Measurements from ENCODE around the gene XYLT1. TPM values are rescaled to one million over a fixed set of nuclear protein-coding genes. Genes with fewer than 3 reads are reported as not detected.

The XYLT1 gene
- total and polyA plus RNA-seq, 2 experiments from 2014 or later: 4.5 to 26.3 TPM

DNA sequence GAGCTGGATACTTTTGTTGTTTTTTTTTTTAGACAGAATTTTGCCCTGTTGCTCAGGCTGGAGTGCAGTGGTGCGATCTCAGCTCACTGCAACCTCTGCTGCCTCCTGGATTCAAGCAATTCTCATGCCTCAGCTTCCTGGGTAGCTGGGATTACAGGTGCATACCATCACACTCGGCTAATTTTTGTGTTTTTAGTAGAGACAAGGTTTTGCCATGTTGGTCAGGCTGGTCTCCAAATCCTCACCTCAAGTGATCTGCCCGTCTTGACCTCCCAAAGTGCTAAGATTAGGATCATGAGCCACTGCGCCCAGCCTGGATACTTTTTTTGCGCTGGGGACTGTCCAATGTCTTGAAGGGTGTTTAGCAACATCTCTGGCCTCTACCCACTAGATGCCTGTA is 32.6 kb upstream of the XYLT1 start:
- Histone ChIP-seq H3K9me2 (ENCODE audit: insufficient read depth) (no peaks in the 10 kb centered on the region), H3K4me3 (no peak overlapping the region), H3K36me3 (ENCODE audit: low read depth) (no peaks in the 10 kb centered on the region), H3K79me2 (ENCODE audit: insufficient read depth) (no peaks in the 10 kb centered on the region), H3K27me3 (replicated peaks; ENCODE audit: insufficient read depth) (no peaks in the 10 kb centered on the region), H3K4me1 (ENCODE audit: insufficient read depth) (no peaks in the 10 kb centered on the region), H3K4me2 (ENCODE audit: unreplicated experiment) (no peak overlapping the region), H3K27ac (no peak overlapping the region), H3K9ac (no peak overlapping the region), H2AFZ (no peak overlapping the region), H3F3A (ENCODE audit: insufficient read depth) (0 out of 2 replicates have a peak, but pooled peaks cover under 1% of the 10 kb centered on the region), H3K9me3 (ENCODE audit: low read depth) (no peaks in the 10 kb centered on the region), H4K20me1 (ENCODE audit: insufficient read depth) (no peaks in the 10 kb centered on the region)
- DNase-seq: no peak
- 93 to 95% methylated on average over 5 of the region's 5 CpGs for WGBS, 2 experiments (ENCODE audit: low coverage in 1 of 2, low lambda C conversion rate in 2 of 2, missing lambda C conversion rate in 2 of 2)
- in situ Hi-C loops (cut with MboI): no loop called here
- no peak for TF ChIP-seq EZH2 (IDR thresholded peaks at IDR 0.05; ENCODE audit: insufficient read depth, poor library complexity, severe bottlenecking)
- no peak for TF ChIP-seq EZH2phosphoT487 (IDR thresholded peaks at IDR 0.05; ENCODE audit: insufficient read depth, low read depth)

GRCh38 chr16:17501321-17501720 is 30.6 kb upstream of the XYLT1 start:
- Histone ChIP-seq H3K4me1 (ENCODE audit: insufficient read depth) (peaks cover 14% of the 10 kb centered on the region), H3K27me3 (replicated peaks; ENCODE audit: insufficient read depth) (no peaks in the 10 kb centered on the region), H2AFZ (no peak overlapping the region), H3K36me3 (ENCODE audit: low read depth) (no peaks in the 10 kb centered on the region), H3K9me2 (ENCODE audit: insufficient read depth) (no peaks in the 10 kb centered on the region), H3F3A (ENCODE audit: insufficient read depth) (peaks cover 14% of the 10 kb centered on the region; the same call in 1 of the 2 replicates), H4K20me1 (ENCODE audit: insufficient read depth) (no peaks in the 10 kb centered on the region), H3K4me2 (ENCODE audit: unreplicated experiment) (no peak overlapping the region), H3K27ac (no peak overlapping the region), H3K9ac (no peak overlapping the region), H3K79me2 (ENCODE audit: insufficient read depth) (no peaks in the 10 kb centered on the region), H3K9me3 (ENCODE audit: low read depth) (no peaks in the 10 kb centered on the region), H3K4me3 (no peak overlapping the region)
- 81 to 83% methylated on average over 9 of the region's 9 CpGs for WGBS, 2 experiments (ENCODE audit: low coverage in 1 of 2, low lambda C conversion rate in 2 of 2, missing lambda C conversion rate in 2 of 2)
- TF ChIP-seq EZH2 (IDR thresholded peaks at IDR 0.05; ENCODE audit: insufficient read depth, poor library complexity, severe bottlenecking) (no peak), EZH2phosphoT487 (IDR thresholded peaks at IDR 0.05; ENCODE audit: insufficient read depth, low read depth) (no peak)
- DNase-seq: no peak
- in situ Hi-C loops (cut with MboI): no loop called here

DNA sequence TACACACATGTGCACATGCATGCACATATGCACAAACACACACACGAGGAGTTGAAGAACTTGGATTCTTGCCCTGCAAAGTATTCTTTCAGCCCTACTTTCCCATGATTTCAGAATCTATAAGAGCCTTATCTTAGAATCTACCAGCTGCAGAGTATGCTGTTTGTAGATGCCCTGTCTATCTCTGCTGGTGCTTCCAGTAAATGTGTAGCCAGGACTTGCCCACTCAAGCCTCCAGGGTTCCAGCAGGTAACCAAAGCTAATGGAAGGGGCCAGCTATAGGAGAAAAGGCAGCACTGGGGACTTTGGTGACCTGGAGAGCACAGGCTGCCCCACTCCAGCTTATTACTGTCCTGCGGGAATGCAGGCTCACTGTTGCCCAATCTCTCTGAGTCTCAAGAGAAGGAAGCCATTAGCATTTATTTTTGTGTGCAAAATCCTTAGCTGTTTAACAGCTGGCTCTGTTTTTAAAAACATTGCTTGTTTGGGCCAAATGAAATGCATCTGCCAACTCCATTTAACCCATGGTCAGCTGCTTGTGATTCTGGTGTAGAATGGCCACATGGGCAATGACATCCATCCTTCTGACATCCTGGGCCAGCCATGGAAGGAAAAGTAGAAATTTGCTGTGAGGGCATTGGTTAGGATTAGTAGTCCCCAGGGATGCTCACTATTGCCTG is 28.6 kb upstream of the XYLT1 start:
- no peaks in the 10 kb centered on the region for H3K36me3 ChIP-seq (ENCODE audit: low read depth)
- in situ Hi-C loops (cut with MboI): loop anchor here (25.0 kb wide), 1 partner anchor 88 kb away; no protein-coding TSS in a partner anchor
- no peak overlapping the region for H2AFZ ChIP-seq
- H3K4me1 ChIP-seq (ENCODE audit: insufficient read depth): peaks cover 14% of the 10 kb centered on the region
- H3K79me2 ChIP-seq (ENCODE audit: insufficient read depth): no peaks in the 10 kb centered on the region
- H3K9me2 ChIP-seq (ENCODE audit: insufficient read depth): no peaks in the 10 kb centered on the region
- no peak overlapping the region for H3K27ac ChIP-seq
- no peaks in the 10 kb centered on the region for H4K20me1 ChIP-seq (ENCODE audit: insufficient read depth)
- no peak overlapping the region for H3K9ac ChIP-seq
- no peak for TF ChIP-seq EZH2phosphoT487 (IDR thresholded peaks at IDR 0.05; ENCODE audit: insufficient read depth, low read depth)
- TF ChIP-seq EZH2 (IDR thresholded peaks at IDR 0.05; ENCODE audit: insufficient read depth, poor library complexity, severe bottlenecking): no peak
- no peak overlapping the region for H3K4me3 ChIP-seq
- no peaks in the 10 kb centered on the region for H3K27me3 ChIP-seq (replicated peaks; ENCODE audit: insufficient read depth)
- 59% methylated on average over 2 of the region's 2 CpGs for WGBS, 2 experiments (ENCODE audit: low coverage in 1 of 2, low lambda C conversion rate in 2 of 2, missing lambda C conversion rate in 2 of 2)
- H3K4me2 ChIP-seq (ENCODE audit: unreplicated experiment): no peak overlapping the region
- H3F3A ChIP-seq (ENCODE audit: insufficient read depth): peaks cover 14% of the 10 kb centered on the region; the same call in 1 of the 2 replicates
- peak; percentile 36 for DNase-seq
- H3K9me3 ChIP-seq (ENCODE audit: low read depth): no peaks in the 10 kb centered on the region

- Histone ChIP-seq H3F3A (ENCODE audit: insufficient read depth) (peaks cover 14% of the 10 kb centered on the region; the same call in 1 of the 2 replicates), H3K27me3 (replicated peaks; ENCODE audit: insufficient read depth) (no peaks in the 10 kb centered on the region), H3K9ac (no peak overlapping the region), H3K27ac (no peak overlapping the region), H4K20me1 (ENCODE audit: insufficient read depth) (no peaks in the 10 kb centered on the region), H3K4me2 (ENCODE audit: unreplicated experiment) (no peak overlapping the region), H3K79me2 (ENCODE audit: insufficient read depth) (no peaks in the 10 kb centered on the region), H3K9me2 (ENCODE audit: insufficient read depth) (no peaks in the 10 kb centered on the region), H2AFZ (no peak overlapping the region), H3K36me3 (ENCODE audit: low read depth) (no peaks in the 10 kb centered on the region), H3K9me3 (ENCODE audit: low read depth) (no peaks in the 10 kb centered on the region), H3K4me3 (no peak overlapping the region), H3K4me1 (ENCODE audit: insufficient read depth) (peaks cover 14% of the 10 kb centered on the region)
- in situ Hi-C loops (cut with MboI): loop anchor here (25.0 kb wide), 1 partner anchor 90 kb away; no protein-coding TSS in a partner anchor
- TF ChIP-seq EZH2phosphoT487 (IDR thresholded peaks at IDR 0.05; ENCODE audit: insufficient read depth, low read depth) (no peak), EZH2 (IDR thresholded peaks at IDR 0.05; ENCODE audit: insufficient read depth, poor library complexity, severe bottlenecking) (no peak)
- DNase-seq: peak; percentile 65
- WGBS, 2 experiments (ENCODE audit: low coverage in 1 of 2, low lambda C conversion rate in 2 of 2, missing lambda C conversion rate in 2 of 2): 58 to 65% methylated on average over 3 of the region's 3 CpGs
Observed at GRCh38 chr16:17497648-17498047, 26.9 kb upstream of the XYLT1 start.
